GM12874 (cell line): Measurements from ENCODE around the gene CCDC88C.

Experiments
- TF ChIP-seq, protein P1 (sequence below): IDR thresholded peaks from 2 replicates; pipeline ENCODE4 v1.5.1; 2011; ENCODE audit warnings: low read depth, mild to moderate bottlenecking, control low read depth, low read length, moderate library complexity; ENCODE audit not compliant: insufficient read depth

Gene CCDC88C

DNA sequence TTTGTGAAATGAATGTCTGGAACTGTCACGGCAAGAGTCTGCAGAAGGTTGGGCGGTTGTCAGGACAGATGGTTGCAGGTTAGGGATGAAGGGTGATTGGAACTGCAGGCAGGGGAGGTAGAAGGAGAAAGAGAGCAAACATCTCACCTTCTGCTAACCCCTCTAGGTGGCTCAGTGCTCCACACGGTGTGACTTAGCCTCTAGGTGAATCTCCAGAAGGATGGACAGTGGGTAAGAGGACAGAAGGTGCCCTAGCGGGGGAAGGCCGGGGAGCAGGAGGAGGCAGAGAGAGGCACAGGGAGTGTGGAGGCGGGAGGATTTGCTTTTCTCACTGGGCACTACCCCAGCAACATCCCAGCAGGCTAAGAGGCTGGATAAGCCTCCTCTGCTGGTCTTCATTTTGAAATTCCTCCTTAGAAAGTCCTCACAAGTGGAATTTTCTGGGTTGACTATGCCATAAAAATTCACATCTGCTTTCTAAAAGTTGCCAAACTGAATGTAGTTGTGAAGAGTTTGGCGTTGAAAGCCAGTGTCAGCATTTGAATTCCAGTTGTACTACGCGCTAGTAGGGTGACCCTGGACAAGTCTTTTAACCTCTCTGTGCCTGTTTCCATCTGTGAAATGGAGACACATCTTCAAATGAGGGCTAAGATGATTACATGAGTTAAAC, 162.5 kb downstream of the CCDC88C start:
- TF ChIP-seq, protein P1, sequence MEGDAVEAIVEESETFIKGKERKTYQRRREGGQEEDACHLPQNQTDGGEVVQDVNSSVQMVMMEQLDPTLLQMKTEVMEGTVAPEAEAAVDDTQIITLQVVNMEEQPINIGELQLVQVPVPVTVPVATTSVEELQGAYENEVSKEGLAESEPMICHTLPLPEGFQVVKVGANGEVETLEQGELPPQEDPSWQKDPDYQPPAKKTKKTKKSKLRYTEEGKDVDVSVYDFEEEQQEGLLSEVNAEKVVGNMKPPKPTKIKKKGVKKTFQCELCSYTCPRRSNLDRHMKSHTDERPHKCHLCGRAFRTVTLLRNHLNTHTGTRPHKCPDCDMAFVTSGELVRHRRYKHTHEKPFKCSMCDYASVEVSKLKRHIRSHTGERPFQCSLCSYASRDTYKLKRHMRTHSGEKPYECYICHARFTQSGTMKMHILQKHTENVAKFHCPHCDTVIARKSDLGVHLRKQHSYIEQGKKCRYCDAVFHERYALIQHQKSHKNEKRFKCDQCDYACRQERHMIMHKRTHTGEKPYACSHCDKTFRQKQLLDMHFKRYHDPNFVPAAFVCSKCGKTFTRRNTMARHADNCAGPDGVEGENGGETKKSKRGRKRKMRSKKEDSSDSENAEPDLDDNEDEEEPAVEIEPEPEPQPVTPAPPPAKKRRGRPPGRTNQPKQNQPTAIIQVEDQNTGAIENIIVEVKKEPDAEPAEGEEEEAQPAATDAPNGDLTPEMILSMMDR, result no peak

GRCh38 chr14:91254461-91254860, 163.2 kb downstream of the CCDC88C start:
- TF ChIP-seq, protein P1, result no peak

- TF ChIP-seq, protein P1, result no peak
These were observed 163.8 kb downstream of the CCDC88C start for GRCh38 chr14:91253795-91254323.

GRCh38 chr14:91252871-91253794, 164.5 kb downstream of the CCDC88C start:
- TF ChIP-seq, protein P1, result peak; percentile 21; the same call in 1 of the 2 replicates

DNA sequence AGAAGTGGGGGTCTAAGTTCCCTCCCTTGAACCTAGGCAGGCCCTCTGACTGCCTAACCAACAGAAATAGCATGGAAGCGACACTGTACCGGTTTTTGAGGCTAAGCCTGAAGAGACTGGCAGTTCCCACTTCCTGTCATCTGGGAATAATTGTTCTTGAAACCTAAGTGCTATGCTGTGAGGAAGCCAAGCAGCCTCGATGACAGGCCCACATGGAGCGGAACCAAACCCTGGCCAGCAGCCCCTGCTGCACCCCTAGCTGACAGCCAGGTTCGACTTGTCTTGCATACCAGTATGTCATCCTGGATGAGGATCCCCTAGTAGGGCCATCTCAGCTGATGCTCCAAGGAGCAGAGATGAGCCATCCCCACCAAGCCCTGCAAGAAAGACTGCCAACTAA, 166.7 kb downstream of the CCDC88C start:
- TF ChIP-seq, protein P1, result no peak

DNA sequence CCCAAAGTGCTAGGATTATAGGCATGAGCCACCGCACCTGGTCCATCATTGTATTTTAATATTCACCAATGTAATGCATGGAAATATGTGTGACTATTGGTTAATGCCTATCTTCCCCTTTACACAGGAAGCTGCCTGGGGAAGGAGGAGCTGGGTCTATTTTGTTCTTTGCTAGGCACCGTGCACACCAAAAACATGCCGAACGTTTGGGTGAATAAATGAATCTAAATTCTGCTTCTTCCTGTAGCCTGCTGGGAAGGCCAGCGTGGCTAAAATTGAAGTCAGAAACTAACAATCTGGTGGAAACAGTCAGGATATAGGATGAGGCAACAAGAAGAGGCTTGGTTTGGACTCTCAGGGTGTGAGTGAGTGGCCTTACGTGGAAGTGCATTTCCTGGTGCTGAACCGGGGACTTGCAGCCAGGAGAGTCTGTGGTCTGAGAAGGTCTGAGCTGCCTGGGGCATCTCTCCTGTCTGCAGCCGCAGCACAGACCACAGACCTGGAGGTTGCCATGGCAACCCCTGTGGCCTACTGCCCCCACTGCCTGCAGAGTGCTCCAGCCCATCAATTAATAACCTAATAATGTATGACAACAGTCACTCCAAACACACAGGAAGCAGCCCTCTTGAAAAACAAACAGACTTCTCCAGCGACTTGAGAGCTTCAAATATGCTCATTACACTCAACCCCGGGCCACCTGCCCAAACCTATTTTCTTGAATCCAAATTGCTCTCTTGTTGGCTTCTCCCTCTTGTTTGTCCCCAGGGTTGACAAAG, 167.6 kb downstream of the CCDC88C start:
- TF ChIP-seq, protein P1, result no peak
